GM20000 (cell line): ENCODE results near the gene TTLL9.

Source experiments
- DNase-seq: peaks from one replicate; pipeline ENCODE4 v3.0.0; 2012; ENCODE audit warnings: low spot score
- CTCF ChIP-seq: IDR thresholded peaks from 2 replicates; pipeline ENCODE4 v1.5.1; 2012; ENCODE audit warnings: mild to moderate bottlenecking, control low read depth; ENCODE audit errors: extremely low read depth, missing control alignments

Gene TTLL9

GRCh38 chr20:31936420-31936819 is 66.0 kb downstream of the TTLL9 start:
- DNase-seq = no peak
- TF ChIP-seq CTCF = no peak

- no peak for TF ChIP-seq CTCF
- no peak for DNase-seq
These were observed 67.4 kb downstream of the TTLL9 start for GRCh38 chr20:31937820-31938219.

DNA sequence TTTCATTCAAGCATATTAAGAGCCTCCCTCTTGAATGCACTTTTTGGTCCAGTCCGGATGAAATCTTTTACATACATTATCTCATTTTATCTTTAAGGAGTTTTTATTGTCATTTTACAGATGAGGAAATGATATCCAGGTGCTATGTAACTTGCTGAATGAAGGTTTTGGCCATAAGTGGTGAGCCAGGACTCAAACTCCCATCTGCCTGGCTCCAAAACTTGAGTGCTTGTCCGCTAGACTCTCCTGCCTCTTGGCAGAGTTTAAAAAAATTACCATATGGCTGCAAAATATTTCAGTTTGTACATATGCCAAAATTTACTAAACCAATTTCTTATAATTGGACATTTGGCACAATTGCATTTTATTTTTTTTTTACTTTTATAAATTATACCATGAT is 69.2 kb downstream of the TTLL9 start:
- no peak for DNase-seq

GRCh38 chr20:31943052-31943471 is 72.6 kb downstream of the TTLL9 start:
- no peak for DNase-seq
- no peak for TF ChIP-seq CTCF

More for the DNA sequence above, 69.2 kb downstream of the TTLL9 start:
- TF ChIP-seq CTCF = no peak

DNA sequence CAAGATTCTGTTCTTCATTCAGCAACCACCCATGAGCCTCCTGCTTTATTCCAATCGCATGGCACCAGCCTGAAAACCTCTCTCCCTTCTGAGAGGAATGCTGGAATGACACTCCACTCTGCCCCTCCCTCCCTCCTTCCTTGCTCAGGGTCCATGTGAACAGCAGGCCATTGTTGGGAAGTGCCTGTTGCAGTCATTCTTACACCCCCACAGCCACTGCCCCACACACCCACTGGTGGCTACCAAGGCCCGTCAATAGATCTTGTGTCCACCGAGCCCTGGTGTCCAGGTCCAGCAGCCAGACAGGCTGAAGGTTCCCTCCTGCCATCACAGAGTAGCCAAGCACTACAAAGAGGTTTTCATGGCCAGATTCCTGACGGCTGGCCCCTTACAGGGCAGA is 74.9 kb downstream of the TTLL9 start:
- no peak for TF ChIP-seq CTCF

DNA sequence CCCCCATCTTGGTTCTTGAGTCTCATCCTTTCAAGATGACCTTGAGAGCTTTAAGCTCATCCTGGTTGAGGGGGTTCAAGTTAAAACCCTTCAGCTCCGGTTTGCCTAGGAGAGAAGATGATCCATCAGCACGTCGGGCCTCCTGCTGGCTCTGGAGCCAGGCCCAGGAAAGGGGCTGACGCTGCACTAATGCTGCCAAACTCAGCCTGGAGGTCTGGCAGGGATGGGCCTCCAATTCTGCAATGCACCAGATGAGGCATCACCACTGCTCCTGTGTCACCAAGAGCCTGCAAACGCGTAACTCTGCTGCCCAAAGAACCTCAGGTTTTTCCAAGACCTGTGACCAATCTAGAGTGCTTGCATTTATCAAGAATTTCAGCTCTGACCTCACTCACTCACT is 75.4 kb downstream of the TTLL9 start:
- TF ChIP-seq CTCF = no peak
- DNase-seq = no peak

More for the DNA sequence above, 74.9 kb downstream of the TTLL9 start:
- DNase-seq = no peak

- no peak for TF ChIP-seq CTCF
- DNase-seq = no peak
These were observed 77.6 kb downstream of the TTLL9 start for GRCh38 chr20:31948008-31948407.
